ENCODE data around the gene CSNK1G1.
A peak's percentile ranks its signal among the peaks of the same experiment; 100 is the strongest.

The CSNK1G1 gene

GRCh38 chr15:64152507-64153387, 203.2 kb downstream of the CSNK1G1 start:
- peak in 1 of 2 experiments; percentile 22 for DNase-seq

DNA sequence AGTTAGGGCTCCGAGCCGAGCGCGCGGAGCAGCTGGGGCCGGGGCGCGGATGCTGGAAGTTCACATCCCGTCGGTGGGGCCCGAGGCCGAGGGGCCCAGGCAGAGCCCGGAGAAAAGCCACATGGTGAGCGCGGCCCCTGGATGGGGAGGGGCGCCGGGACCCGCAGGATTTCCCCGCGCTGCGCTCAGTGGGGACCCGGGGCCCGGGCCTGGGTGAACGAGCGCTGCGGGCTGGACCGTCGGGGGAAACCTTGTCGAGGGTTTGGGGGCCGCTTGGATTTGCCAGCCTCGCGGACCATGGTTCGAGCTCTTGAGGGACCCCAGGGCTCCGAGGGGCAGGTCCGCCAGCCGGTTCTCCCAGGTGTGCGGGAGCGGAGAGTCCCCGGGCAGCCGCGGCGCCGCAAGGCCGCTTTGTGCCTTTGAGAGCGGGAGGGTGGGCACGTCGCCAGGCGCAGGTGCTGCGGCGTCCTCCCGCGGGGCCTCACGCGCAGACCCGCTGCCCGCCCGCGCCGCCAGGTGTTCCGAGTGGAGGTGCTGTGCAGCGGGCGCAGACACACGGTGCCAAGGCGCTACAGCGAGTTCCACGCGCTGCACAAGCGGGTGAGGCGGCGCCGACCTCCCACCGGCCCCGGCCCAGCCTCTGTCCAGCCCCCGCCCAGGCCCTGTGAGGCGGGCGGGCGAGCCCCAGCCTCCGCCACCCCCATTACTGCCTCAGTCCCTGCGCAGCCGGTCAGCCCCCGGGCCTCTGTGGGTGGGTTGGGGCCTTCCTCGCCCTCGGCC, 204.1 kb downstream of the CSNK1G1 start, which contains the start of gene SNX22:
SNX22 (plus strand) TSS at position 5 of the 780 bp plus-strand sequence; CDS start at position 50, 45 bp downstream.
- DNase-seq, result peak; percentile 42 to 48

DNA sequence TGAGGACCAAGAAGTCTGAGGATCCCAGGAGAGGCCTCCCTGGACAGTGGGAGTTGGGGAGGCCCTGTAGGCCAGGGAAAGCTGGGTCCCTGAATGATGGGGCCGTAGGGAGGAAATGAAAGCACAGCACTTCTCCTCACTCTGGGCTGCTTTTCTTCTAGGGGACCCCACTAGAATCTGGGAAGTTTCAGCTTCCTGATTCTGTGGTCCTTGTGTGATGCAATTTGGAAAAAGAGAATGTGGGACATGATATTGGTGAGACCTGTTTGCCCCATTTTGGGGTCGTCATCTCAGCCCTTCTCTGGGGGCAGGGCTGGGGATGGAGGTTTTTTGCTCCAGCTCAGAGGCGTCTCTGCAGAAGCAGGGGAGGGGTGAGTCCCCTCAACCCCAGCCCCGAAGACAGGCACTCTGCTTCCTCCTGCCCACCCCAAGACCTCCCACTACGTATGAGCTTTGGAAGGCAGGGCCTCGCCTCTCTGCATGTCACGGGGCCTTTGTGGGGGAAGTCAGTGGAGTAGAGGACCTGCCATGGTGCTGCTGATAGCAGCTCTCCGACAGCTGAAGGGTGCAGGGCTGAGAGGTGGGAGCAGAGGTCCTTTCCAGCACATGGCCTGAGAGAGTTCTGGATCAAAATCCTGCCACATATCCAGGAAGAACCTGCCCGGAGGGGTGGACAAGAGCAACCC, 205.9 kb downstream of the CSNK1G1 start:
- no peak for DNase-seq

DNA sequence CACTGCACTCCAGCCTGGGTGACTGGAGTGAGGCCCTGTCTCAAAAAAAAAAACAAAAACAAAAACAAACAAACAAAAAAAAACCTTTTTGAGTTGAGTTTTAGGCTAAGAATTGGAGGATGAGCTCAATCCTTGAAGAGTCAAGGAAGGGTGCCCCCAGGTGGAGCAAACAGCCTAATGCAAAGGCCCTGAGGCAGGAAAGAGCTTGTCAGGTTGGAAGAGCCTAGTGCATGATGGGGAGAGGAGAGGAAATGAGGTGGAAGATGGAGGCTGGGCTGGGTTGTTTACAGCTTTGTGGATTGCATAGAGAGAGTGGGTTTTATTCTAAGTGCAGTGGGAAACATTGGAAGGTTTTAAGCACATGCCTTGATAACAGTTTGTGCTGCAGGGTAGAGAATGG, 206.5 kb downstream of the CSNK1G1 start:
- peak in 1 of 2 experiments; percentile 40 for DNase-seq

DNA sequence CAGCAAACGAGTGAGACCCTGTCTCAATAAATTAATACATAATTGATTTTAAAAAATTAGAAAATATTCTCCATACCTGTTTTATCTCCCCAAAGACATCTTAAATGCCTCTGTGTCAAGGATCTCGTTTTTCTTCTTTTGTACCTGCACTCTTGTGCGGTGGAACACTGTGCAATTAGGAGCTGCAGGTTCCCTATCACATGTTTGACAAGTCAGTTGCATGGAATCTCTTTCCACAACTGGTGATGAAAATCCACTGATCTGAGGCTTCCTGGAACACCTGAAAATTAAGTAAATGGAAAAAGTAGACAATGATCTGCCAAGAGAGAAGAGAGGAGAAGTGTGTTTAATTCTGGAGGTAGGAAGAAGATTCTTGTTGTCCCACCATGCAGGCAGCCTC, 207.4 kb downstream of the CSNK1G1 start:
- no peak for DNase-seq

GRCh38 chr15:64148168-64148567, 207.8 kb downstream of the CSNK1G1 start:
- DNase-seq, result no peak

GRCh38 chr15:64146885-64147681, 208.9 kb downstream of the CSNK1G1 start:
- no peak for DNase-seq

- no peak for DNase-seq
Measured at GRCh38 chr15:64146520-64146884, 209.5 kb downstream of the CSNK1G1 start.

GRCh38 chr15:64146041-64146440, 209.9 kb downstream of the CSNK1G1 start:
- DNase-seq, result no peak

- no peak for DNase-seq
Measured at GRCh38 chr15:64144565-64145281, 211.2 kb downstream of the CSNK1G1 start.

DNA sequence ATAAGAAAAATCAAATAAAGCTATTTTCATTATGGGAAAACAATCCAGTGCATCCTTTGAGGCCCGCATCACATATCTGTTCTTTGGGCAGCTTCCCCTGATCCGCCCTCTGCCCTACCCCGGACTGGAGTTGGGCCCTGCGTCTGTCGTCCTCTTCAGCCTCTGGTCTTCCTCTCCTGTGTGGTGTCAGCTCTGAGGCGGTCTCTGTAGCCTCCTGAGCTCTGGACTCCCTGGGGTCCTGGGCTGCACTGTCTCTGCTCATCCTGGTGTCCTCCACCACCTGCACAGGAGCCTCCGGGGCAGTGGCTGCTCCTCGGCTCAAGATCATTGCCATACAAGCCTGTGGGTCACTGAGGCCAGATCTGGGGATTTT, 211.8 kb downstream of the CSNK1G1 start:
- DNase-seq, result no peak

DNA sequence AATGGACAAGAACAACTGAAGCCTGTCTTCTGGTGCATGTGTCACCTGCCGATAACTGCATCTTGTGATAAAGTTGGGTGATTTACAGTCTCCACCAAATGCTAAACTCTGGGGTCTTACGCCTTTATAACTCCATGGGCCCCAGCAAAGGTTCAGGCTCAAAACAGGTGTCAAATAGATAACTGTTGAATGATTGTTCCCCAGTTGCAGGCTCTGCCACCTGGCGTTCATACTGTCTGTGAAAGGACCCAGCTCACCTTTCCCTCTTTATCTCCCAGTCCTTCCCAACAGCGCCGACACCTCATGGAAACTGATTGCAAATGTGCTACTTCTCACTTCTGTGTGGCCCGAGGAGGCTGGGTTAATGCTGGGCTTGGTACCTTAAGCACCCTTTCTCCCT, 212.7 kb downstream of the CSNK1G1 start:
- no peak for DNase-seq

- DNase-seq, result no peak
Measured at GRCh38 chr15:64141798-64142512, 214.0 kb downstream of the CSNK1G1 start.

GRCh38 chr15:64138331-64138941, 217.5 kb downstream of the CSNK1G1 start:
- no peak for DNase-seq

DNA sequence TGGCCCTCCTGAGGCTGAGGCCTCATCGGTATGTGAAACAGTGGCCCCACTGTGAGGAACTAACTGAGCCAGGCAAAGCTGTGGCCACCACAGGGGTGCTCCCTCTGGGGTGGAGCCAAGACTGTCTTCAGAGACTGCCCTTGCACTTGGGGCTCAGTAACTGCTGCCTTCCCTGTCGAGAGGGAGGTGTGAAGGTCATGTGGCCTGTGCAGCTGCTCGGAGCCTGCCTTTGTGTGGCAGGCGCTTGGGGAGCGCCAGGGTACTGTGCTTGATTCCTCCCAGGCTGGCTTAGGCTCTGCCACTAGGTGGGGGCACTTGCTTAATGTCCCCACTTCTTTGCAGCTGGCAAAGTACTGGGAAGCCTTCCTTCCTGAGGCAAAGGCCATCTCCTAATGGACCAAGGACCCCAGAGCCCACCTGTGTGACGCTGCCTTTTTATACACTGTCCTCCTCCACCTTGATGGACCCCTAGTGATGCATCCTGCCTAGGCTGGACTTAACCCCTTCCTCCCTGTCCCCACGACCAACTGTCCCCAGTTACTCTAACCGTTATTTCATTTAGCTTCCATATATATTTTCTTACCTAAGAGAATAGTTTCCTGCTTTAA, 218.6 kb downstream of the CSNK1G1 start:
- no peak for DNase-seq

DNA sequence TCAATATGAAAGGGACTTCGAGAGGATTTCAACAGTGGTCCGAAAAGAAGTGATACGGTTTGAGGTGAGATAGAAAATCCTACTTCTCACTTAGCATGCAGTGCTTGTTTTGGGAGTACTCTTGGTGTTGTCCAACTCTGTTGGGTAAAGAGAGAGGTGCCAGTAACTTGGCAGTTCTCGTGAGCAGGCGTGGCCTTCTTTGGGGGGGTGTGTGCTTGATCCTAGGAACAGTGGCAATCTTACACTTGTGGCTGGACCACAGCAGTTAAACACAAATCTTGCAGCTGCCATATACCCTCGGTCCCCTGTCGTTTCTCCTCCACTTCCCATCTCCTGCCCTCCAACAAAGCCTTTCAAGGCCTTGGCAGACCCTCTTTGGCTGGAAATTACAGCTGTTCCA, 219.6 kb downstream of the CSNK1G1 start:
- no peak for DNase-seq

GRCh38 chr15:64134345-64134829, 221.6 kb downstream of the CSNK1G1 start:
- no peak for DNase-seq

DNA sequence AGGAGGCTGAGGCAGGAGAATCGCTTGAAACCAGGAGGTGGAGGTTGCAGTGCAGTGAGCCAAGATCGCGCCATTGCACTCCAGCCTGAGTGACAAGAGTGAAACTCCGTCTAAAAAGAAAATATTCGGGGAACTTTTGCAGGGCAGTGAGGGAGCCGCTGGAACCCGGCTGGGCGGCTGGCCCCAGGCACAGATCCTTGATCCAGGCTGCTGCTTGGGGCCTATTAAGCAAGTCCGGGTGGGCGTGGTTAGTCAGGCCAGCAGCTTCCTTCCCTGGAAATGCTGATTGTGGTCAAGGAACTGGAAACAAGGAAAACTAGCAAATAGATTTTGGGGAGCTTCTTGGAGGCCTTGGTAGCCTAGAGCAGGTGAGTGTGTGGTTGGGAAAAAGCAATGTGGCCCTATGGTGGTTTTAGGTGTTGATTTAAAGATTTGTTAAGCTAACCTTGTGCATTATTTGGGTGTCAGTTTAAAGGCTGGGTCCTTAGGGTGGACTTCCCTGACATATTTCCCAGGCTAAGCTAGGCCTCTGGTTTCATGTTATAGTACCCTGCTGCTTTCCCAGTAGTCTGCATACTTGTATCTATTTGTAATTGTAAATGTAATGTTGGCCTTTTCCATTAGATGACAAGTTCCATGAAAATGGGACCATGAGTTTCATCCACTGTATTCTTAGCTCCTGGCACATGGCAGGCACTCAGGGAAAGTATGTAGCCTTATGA, 222.2 kb downstream of the CSNK1G1 start:
- DNase-seq, result no peak

DNA sequence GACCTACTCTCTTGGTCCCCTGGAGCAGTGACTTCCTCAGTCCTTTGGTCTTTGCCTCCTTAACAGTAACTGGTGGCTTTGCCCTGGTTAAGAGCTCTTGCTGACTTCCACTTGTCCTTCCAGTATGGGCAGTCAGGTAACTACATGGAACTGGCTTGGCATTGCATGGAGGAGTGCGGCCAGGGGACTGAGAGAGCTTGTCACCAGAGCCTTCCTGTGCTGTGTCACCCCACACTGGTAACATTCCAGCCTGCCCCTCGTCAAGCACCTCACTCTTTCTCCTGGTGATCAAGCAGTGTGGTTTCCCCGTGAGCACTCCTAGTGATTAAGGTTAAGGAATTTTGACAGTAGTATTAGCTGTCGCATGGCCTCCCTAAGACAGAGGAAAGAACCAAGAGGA, 223.8 kb downstream of the CSNK1G1 start:
- DNase-seq, result no peak
